Measurements from ENCODE around the gene APBA1. TPM values are rescaled to one million over a fixed set of nuclear protein-coding genes. Genes with fewer than 3 reads are reported as not detected.
"Not testable (repeated sequence)": the region's sequence is repeated elsewhere in the genome, so short reads cannot be mapped to it uniquely, and the experiment has no call there.

The APBA1 gene
- total RNA-seq, 2 donors from 2014 or later = 8.9 to 9.2 TPM

DNA sequence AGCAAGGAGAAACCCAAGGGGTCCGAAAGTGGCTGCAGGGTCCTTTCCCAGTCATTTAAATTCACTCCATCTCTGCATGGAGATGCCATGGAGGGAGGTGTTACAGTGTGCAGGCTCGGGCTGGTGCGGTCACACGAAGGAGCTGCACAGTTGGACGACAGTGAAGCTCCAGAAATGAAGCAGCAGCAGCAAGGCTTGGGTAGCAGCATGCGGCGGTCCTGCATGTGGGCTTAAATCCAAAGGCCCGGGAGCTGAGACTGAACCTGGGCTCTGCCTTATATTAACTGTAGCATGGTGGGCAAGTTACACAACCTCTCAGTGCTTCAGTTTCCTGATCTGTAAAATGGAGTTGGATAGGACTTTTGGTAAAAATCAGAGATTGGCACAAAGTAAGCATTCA, 51.4 kb downstream of the APBA1 start:
- intact Hi-C loops (cut with DNase I) = no loop called here
- no peak for DNase-seq (ENCODE audit: low spot score)

DNA sequence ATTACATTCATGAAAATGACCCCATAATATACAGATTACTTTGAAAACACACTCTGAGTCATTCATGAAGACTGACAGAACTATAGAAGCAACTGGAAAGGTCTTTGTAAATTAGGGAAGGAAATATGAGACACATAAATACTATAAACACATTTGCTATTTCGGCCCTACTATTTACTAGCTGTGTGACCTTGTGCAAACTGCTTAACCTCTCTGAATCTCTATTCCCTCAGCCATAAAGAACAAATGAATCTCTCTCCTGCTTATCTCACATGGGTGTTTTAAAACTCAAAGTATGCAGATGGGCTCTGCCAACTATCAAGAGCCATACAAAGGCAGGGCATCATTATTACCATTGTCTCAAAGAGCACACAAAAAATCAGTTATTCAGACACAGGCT, 52.9 kb downstream of the APBA1 start:
- intact Hi-C loops (cut with DNase I) = no loop called here

GRCh38 chr9:69617006-69617405, 55.2 kb downstream of the APBA1 start:
- intact Hi-C loops (cut with DNase I) = no loop called here
- no peak for DNase-seq (ENCODE audit: low spot score)

More for the DNA sequence above, 52.9 kb downstream of the APBA1 start:
- DNase-seq (ENCODE audit: low spot score) = no peak

DNA sequence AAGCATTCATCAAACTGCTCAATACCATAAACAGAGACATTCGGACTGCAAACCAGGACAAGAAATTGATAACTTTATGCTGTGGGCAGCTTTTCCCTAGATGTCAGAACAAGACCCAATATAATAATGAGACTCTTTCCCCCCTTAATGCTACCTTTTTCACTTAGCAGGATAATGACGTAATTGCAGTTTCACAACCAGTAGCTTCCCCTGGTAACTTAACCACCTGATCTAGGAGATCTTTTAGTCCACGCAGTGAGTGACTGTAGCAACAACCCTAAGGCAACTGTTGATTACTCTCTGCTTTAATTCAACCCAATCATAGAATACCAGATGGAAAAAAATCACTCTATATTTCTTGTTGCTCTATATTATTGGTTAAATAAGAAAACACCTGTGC, 56.3 kb downstream of the APBA1 start:
- intact Hi-C loops (cut with DNase I) = no loop called here
- no peak for DNase-seq (ENCODE audit: low spot score)

DNA sequence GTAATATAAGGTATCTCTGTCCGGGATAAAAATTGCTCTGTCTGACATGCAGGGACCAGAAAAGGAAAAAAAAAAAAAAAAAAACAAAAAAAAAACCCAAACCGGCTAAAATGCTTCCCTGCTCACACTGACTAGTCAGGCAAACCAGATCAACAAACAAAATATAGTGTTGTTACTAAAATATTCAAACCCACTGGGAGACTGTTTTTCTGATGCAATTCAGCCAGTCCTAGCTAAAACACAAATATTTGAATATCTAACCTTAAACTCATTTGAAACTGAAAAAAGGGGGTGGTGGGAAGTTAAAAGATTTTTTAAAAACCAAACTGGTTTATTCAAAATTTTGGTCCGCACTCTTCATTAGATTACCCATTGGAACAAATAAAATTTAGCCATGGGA, 61.0 kb downstream of the APBA1 start:
- no peak for DNase-seq (ENCODE audit: low spot score)

GRCh38 chr9:69609156-69609555, 63.0 kb downstream of the APBA1 start:
- intact Hi-C loops (cut with DNase I) = no loop called here
- DNase-seq (ENCODE audit: low spot score) = no peak

More for the DNA sequence above, 61.0 kb downstream of the APBA1 start:
- intact Hi-C loops (cut with DNase I) = no loop called here

- intact Hi-C loops (cut with DNase I) = no loop called here
- DNase-seq (ENCODE audit: low spot score) = no peak
These were observed 66.1 kb downstream of the APBA1 start for GRCh38 chr9:69606089-69606488.

GRCh38 chr9:69605406-69605805, 66.8 kb downstream of the APBA1 start:
- no peak for DNase-seq (ENCODE audit: low spot score)

DNA sequence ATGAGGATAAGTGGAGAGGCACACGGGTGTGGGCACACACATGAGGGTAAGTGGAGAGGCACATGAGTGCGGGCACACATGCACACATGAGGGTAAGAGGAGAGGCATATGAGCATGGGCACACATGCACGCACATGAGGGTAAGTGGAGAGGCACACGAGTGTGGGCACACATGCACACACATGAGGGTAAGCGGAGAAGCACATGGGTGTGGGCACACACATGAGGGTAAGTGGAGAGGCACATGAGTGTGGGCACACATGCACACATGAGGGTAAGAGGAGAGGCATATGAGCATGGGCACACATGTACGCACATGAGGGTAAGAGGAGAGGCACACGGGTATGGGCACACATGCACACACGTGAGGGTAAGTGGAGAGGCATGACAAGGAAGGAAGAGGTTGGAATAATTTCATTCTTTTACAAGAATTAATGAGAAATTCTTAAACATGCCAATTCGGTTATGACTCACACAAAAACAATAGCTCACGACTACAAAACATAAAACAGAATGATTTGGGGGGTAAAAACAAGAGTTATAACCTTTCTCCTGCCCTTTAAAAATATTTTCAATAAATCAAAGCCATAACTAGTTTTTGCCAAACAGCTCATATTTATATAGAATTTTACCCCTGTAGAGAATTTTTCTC, 67.5 kb downstream of the APBA1 start:
- DNase-seq (ENCODE audit: low spot score) = no peak
- intact Hi-C loops (cut with DNase I) = no loop called here

More at GRCh38 chr9:69605406-69605805, 66.8 kb downstream of the APBA1 start:
- intact Hi-C loops (cut with DNase I) = no loop called here

GRCh38 chr9:69603656-69604055, 68.5 kb downstream of the APBA1 start:
- no peak for DNase-seq (ENCODE audit: low spot score)
- intact Hi-C loops (cut with DNase I) = no loop called here

DNA sequence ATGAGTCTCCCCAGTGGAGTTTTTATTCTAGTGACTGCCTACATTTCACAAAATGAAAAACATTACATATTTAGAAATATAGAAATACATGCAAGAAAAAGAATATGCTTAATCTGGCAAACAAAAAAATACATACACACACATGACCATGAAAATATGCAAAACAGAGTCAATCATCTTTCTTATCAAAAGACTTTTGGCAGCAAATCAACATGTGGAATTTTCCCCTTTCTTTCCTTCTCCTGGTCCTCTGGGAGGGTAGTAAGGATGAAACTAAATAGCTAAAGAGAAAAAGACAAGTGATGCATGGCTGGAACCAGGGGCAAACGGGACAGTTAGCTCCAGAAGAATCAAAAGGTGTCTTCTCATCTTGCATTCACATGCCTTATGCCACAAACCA, 69.4 kb downstream of the APBA1 start:
- intact Hi-C loops (cut with DNase I) = no loop called here
- DNase-seq (ENCODE audit: low spot score) = no peak

DNA sequence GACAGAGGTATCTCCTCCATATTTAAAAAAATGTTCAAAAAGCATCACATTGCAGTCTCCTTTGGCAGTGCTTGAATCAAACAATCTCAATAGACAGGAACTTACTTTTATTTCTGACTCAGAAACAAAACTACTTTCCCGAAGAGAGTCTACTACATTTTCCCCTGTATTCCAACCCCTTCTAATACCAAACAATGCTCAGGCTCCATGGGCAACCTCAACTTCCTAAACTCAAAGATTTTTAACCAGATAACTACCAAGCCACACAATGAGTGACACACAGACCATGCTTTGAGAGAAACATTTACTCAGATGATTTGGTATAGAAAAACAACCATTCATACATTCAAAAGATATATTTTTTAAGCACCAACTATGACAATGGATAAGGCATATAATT, 70.5 kb downstream of the APBA1 start:
- intact Hi-C loops (cut with DNase I) = no loop called here
- no peak for DNase-seq (ENCODE audit: low spot score)

- intact Hi-C loops (cut with DNase I) = no loop called here
- DNase-seq (ENCODE audit: low spot score) = no peak
These were observed 71.7 kb downstream of the APBA1 start for GRCh38 chr9:69600314-69601047.

- intact Hi-C loops (cut with DNase I) = no loop called here
- no peak for DNase-seq (ENCODE audit: low spot score)
These were observed 72.8 kb downstream of the APBA1 start for GRCh38 chr9:69599232-69599971.

- intact Hi-C loops (cut with DNase I); DNase-seq (ENCODE audit: low spot score): not testable (repeated sequence)
These were observed 75.3 kb downstream of the APBA1 start for GRCh38 chr9:69596906-69597305.

DNA sequence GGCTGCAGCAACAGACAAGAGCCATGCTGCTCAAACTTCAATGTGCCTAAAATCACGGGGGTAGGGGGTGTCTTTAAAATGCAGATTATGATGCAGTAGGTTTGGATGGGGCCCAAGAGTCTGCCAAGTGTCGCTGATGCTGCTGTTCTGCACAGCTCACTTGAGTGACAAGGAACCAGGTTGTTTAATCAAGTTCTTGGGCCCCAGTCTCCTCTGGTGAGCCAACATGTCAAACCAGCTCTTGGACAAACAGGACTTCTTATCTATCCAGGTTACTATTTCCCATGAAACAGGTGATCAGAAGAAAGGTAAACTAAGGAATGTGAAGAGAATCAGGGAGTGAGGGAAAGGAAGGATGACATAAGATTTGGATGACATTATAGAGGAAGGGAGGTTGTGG, 78.0 kb downstream of the APBA1 start:
- DNase-seq (ENCODE audit: low spot score) = no peak
- intact Hi-C loops (cut with DNase I) = no loop called here

DNA sequence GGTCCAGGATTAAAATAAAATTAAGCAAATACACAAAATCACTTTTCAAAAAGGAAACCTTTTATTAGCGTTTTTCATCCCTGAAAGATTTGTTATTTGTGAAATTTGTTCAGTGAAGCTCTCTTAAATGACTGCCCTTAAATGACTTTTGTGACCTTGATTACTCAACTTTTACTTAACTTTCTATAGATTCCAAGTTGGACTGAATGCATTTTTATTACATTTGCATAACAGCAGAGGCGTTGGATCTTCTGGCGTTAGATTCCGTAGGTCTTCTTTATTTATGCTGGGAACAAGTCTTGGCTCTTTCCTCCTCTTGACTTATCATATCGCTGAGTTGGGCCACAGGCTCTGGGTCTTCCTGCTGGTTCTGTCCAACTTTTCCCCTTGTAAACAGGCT, 78.4 kb downstream of the APBA1 start:
- intact Hi-C loops (cut with DNase I) = no loop called here
- no peak for DNase-seq (ENCODE audit: low spot score)

DNA sequence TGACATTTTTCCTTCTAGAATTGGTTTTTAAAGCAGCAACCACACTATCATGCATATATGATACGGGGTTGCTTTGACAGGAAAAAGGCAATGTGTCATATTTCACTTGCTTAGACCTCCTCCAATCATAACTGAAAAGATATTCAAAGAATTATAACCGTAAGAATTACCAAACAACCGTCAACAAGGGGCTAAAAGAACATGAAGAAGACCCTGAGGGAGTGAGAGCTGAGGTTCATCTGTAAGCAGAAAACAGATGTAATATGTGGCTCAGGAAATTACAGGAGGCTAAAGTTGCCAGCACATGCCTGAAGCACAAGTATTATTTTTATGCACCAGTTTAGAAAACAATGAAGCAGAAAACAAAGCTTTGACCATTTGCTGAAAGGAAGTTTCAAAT, 78.9 kb downstream of the APBA1 start:
- DNase-seq (ENCODE audit: low spot score) = no peak
- intact Hi-C loops (cut with DNase I) = no loop called here

- no peak for DNase-seq (ENCODE audit: low spot score)
- intact Hi-C loops (cut with DNase I) = no loop called here
These were observed 81.9 kb downstream of the APBA1 start for GRCh38 chr9:69590266-69590665.

GRCh38 chr9:69589156-69589555, 83.0 kb downstream of the APBA1 start:
- no peak for DNase-seq (ENCODE audit: low spot score)
- intact Hi-C loops (cut with DNase I) = no loop called here

Measured in posterior vena cava (tissue), 2 donors.